Stimulated activated CD4-positive, alpha-beta T cell treated with anti-CD3 and anti-CD28 coated beads, Interleukin-2, amount 100 ng/mL, for 4 hours (primary cell): ENCODE results near the gene GRB2.
"Not testable (repeated sequence)": the region's sequence is repeated elsewhere in the genome, so short reads cannot be mapped to it uniquely, and the experiment has no call there.

Experiments
- DNase-seq: peaks from one replicate; pipeline ENCODE4 v3.0.0-alpha.2; 2020; ENCODE audit warnings: low read depth

Gene GRB2

DNA sequence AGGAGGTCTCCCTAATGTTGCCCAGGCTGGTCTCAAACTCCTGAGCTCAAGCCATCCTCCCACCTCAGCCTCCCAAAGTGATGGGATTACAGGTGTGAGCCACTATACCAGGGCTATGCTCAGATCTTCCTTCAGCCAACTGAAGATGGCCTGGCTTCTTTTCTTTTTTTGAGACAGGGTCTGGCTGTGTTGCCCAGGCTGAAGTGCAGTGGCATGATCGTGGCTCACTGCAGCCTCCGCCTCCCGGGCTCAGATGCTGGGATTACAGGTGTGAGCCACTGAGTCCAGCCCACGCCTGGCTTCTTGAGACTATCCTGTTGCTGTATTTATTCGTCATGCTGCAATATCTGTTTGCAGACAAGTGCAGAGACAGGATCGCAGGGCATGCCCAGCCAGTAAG is 120.4 kb downstream of the GRB2 start:
- DNase-seq: no peak

DNA sequence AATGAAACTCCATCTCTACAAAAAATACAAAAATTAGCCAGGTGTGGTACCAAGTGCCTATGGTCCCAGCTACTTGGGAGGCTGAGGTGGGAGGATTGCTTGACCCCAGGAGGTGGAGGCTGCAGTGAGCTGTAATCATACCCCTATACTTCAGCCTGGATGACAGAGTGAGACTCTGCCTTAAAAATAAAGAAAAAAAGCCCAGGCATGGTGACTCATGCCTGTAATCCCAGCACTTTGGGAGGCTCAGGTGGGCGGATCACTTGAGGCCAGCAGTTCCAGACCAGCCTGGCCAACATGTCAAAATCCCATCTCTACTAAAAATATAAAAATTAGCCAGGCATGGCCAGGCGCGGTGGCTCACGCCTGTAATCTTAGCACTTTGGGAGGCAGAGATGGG is 125.3 kb downstream of the GRB2 start:
- not testable (repeated sequence) for DNase-seq

DNA sequence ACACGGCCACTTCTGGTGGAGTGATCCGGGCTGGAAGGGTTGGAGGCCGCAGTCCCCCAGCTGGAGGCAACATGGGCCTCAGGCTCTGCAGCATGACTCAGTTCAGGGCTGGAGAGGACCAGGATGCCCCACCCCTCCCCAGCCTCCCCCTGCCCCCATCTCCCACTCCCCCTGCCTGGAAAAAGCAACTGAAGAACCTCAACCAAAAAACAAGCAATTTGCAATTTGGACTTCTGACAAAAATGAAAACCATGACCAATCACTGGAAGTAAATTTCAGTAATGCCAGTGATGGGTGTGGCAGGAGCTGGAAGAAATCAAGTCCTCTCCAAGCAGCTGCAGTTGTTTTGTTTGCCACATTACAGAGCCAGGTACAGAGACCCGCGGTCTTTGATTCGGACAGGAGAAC is 127.8 kb downstream of the GRB2 start:
- DNase-seq: no peak

DNA sequence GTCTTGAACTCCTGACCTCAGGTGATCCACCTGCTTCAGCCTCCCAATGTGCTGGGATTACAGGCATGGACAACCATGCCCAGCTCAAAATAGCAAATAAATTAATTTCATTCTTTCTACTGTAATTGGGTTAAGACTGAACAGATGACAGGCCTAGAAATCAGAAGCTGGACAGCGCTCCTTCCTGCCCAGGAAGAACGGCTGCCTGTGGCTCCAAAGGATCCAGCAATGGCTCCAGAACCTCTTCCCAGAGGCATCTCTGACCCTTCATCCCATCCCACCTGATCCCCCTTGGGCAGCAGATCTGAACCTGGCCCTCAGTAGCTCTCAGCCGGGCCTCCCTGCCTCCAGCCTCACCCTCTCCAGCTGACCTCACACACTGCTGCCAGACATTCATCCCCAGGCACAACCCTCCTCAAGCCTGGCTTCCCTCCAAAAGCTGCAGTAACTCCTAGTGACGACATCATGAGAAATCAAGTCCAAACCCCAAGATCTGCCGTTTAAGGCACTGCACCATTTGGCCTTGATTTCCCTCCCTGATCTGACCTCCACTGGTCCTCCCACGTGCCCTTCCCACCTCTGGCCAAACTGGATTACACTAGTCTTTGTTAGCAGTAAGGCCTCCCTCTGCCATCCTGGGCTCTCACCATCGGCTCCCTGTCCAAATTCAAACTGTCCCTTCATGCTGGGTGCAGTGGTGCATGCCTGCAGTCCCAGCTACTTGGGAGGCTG is 131.3 kb downstream of the GRB2 start:
- no peak for DNase-seq

DNA sequence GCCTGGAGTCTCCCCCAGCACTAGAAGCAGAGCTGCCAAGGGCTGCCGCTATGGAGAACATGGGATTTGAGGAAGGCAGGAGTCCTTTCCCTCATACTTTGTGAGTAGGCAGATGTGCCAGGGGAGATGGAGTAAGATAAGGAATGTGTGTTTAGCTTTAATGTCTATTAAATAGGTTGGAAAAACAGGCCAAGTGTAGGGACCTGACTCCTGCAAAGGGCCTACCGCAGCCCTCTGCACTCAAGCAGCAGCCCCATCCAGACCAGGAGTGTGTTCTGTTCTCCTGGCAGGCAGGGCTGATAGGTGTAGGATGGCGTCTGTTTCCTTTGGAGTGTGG is 132.7 kb downstream of the GRB2 start:
- no peak for DNase-seq

DNA sequence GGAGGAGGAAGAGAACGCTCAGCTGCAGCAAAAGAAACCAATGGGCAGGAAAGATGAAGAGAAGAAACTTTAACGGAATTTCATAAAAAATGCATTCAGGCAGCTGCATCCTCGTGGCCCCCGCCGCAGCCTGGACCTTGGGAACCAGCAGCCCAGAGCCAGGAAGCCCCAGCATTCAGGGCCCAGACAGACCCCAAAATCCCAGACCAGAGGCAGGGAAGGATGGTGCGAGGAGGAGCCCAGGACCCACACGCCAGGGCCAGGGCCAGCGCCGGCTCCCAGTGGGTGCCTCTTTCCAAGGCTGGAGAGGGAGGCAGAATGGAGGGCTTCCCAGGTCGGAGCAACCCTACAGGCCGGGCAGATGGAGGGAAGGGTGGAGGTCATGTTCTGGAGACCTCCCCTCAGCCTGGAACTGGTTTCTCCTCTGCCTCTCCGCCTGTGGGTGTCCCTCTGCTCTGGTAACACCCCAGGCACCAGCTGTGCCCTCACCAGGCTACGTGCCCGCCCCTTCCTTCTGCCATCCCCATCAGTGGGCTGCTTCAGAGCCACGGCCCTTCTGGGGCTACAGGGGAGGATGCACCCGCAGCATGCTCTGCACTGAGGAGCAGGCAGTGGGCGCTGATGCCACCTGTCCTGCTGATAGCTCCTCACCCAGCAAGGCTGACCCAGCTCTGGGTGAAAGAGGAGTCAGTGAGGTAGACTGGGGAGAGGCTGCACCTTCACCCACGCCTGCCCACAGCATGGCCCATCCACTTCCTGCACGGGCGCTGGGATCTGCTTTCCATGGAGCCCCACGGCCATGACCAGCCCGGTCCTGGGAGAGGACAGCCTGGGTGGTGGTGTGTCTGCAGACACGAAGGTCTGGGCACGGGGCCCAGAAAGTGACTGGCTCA is 133.3 kb downstream of the GRB2 start:
- DNase-seq: no peak

DNA sequence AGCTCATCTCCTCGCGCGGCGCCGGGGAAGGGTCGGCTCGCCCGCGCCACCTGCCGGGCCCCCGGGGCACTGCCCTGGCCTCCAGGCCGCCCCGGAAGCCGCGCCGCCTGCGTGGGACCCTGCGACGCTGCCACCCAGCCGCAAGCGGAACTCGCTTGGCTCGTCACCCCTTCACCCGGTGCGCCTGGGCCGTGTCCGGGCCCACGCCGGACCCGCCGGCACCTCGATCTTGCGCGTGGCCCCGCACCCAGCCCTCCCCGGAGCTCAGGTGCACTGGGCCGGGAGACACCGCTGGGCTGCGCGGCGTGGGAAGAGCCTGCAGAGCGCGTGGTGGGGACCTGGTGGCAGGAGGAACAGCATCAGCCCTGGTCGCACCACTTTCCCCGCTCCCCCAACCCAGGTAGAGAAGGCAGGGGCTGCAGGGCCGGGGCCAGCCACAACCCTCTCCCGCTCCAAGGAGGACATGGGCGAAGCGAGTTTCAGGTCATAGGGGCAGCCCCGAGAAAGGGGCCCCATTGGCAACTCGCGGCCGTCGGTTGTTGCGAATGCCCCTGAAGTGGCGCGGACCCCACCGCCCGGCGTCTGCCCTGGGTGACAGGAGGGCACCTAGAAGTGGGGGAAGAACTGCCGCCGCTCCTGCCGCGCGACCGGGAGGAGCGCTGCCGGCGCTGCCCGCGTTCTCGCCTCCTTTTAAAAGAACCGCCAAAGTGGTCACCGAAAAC is 134.1 kb downstream of the GRB2 start:
- peak; percentile 83 for DNase-seq

DNA sequence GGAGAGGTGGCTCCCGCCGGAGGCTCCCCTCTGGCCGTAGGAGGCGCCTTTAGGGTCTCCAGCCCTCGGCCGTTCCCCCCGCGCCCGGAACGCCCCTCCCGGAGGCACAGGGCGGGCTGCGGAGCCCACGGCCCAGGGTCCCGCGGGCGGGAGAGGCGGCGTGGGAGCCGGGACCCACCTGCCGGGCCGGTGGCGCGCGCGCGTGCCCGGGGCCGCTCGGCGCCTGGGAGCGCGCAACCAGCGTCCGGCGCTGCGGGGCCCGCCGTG is 134.6 kb downstream of the GRB2 start, which contains the start of gene MIF4GD:
Gene MIF4GD (minus strand): TSS at position 266 of the 267 bp plus-strand sequence. CDS start 1,036 bp downstream, outside the sequence.
- DNase-seq: no peak

DNA sequence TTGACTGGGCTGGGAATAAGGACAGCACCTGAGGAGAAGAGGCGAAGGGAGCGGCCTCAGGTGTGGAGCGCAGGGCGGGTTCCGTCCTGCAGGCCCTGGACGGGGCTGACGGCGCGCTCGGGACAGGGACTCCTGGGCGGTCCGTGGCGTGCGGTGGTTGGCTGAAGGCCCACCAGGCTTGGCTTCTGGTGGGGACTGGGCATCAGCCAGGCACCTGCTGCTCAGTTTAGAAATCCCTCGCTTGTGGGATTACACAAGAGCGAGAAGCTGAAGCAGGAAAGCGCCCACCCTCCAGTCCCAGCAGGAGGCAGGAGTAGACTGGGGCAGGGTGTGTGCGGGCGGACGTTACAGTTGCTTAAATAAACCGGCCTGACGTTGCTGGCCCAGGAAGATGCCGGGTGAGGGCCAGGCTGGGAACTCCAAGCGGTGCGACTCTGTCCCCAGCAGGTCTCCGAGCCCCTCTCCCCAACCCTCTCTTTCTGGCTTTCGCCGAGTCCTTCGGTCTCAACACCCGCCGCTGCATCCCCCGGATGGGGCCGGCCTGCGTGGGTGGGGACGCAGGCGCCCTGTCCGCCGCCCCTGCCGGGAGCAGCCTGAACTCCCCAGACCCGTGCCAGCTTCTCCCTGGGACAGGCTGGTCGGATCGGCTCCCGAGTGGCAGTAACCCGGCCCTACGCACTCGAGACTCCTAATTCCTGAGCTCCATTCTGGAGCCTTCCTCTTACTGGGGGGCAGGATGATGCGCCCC is 135.1 kb downstream of the GRB2 start:
- no peak for DNase-seq

DNA sequence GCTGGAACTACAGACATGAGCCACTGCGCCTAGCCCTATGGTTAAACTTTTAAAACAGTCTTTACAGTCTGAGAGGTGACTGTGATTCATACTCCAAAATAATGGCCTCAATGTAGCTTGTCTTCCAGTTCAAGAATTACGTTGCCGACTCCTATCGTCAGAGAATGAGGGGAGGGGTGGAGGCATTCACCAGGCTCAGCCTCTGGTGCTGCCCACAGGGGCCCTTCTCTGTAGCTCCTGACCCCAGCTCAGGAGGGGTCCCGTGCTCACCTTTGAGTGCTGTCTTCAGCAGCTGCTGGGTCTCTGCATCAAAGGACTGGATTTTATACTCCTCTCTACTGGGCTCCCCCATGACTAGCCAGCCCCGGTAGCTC is 135.6 kb downstream of the GRB2 start:
- no peak for DNase-seq
